Stimulated activated CD4-positive, alpha-beta T cell treated with anti-CD3 and anti-CD28 coated beads, Interleukin-12 subunit alpha, Interleukin-12 subunit beta, amount 100 ng/mL, for 4 hours (primary cell): ENCODE data around the gene OR10T2.
"Not testable (repeated sequence)": the region's sequence is repeated elsewhere in the genome, so short reads cannot be mapped to it uniquely, and the experiment has no call there.

Source experiments
- DNase-seq: peaks from one replicate; pipeline ENCODE4 v3.0.0-alpha.2; 2020

The OR10T2 gene

GRCh38 chr1:158355773-158356285 lies 43.4 kb downstream of the OR10T2 start:
- DNase-seq, result no peak

- DNase-seq, result no peak
These were observed 45.0 kb downstream of the OR10T2 start for GRCh38 chr1:158354255-158354654.

GRCh38 chr1:158353303-158354075 lies 45.8 kb downstream of the OR10T2 start, which contains the start of gene CD1E:
CD1E (plus strand) TSS chr1:158353894; CDS start chr1:158353989, 95 bp downstream.
- no peak for DNase-seq

GRCh38 chr1:158348946-158349345 lies 50.3 kb downstream of the OR10T2 start:
- not testable (repeated sequence) for DNase-seq
